ENCODE data around the gene KLHL1.

Gene KLHL1

DNA sequence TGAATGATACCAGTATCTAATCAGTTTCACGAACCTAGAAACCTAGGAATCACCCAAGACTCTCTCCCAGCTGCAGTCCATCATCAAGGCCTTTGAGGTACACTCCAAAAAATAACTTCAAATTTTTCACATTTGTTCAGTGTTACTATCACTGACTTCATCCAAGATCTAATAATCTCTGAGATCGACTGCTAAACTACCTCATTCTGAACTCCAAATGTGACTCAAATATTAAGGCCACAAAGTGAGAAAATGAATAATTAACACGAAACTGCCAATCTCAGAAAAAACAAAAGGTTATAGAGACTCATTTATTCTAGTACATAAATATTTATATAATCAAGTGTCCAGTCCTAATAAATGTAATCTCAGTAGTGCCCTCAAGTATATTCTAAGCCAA lies 430.9 kb downstream of the KLHL1 start:
- no peak for DNase-seq (ENCODE audit: low spot score)

DNA sequence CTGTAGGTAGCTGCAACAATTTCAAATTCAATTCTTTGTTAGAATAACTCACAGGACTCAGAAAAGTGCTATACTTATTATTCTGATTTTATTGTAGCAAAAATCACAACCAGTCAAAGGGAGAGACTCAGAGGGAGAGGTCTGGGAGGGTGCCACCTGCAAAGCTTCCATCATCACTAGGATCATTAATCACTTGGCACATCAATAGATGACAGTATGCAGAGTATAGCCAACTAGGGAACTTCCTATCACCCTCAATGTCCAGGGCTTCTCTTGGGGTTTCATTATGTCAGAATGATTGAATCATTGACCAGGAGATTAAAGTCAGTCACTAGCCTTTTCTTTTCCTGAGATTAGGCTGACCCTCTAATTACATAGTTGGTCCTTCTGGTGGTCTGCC lies 432.0 kb downstream of the KLHL1 start:
- DNase-seq (ENCODE audit: low spot score) = no peak

DNA sequence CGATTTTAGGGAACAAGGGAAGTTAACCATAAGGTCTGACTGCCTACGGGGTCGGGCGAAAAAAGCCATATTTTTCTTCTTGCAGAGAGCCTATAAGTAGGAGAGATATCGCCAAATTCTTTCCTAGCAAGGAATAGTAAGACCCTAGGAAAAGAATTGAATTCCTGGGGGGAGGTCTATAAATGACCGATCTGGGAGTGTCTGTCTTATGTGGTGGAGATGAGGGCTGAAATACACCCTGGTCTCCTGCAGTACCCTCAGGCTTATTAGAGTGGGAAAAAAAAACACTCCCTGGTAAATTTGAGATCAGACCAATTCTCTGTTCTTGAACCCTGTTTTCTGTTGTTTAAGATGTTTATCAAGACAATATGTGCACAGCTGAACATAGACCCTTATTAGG lies 448.1 kb downstream of the KLHL1 start:
- DNase-seq (ENCODE audit: low spot score) = no peak

DNA sequence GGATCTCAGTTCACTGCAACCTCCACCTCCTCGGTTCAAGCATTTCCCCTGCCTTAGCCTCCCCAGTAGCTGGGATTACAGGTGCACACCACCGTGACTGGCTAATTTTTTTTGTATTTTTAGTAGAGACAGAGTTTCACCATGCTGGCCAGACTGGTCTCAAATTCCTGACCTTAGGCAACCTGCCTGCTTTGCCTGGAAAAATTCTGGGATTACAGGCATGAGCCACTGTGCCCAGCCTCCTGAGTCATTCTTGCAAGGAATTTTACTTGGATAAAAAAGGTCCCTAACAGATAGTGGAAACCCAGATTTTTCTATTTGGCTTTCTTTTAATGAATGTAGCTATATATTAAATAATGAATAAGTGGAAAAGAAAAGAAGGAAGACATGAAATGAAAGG lies 450.6 kb downstream of the KLHL1 start:
- DNase-seq (ENCODE audit: low spot score) = no peak

DNA sequence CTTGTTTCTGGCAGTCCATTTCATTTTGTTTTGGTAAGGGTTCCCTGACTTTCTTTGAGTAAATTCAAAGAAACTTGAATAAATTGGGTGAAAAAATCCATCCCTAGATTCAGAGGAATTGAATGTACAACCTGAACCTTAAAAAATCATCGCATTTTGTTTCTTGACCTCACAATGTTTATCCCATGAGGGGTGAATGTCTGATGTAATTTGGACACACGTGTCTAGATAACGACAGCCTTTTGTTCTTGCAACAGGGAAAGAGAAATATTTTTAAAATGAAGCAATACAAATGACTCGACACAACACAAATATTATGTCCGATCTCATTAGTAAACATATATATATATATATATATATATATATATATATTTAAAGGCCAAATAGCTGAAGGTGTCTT lies 453.9 kb downstream of the KLHL1 start:
- DNase-seq (ENCODE audit: low spot score) = no peak
